ENCODE data around the gene PPP1R3C. TPM values are rescaled to one million over a fixed set of nuclear protein-coding genes. Genes with fewer than 3 reads are reported as not detected.

Gene PPP1R3C
- total RNA-seq, 1 donor from 2014 or later, result 3.7 TPM

GRCh38 chr10:91627344-91628102 lies 5.3 kb downstream of the PPP1R3C start:
- Histone ChIP-seq H3K36me3 (ENCODE audit: insufficient read depth, low read length) (peaks cover 7% of the 10 kb centered on the region), H3K9ac (ENCODE audit: low read length) (no peak overlapping the region), H4K20me1 (ENCODE audit: insufficient read depth, low read length) (no peaks in the 10 kb centered on the region), H3K9me3 (ENCODE audit: insufficient read depth, low read depth, low read length) (no peaks in the 10 kb centered on the region), H3K27me3 (ENCODE audit: insufficient read depth, low read length) (no peaks in the 10 kb centered on the region), H3K4me1 (ENCODE audit: insufficient read depth, low read length) (no peaks in the 10 kb centered on the region), H3K27ac (ENCODE audit: low read depth, low read length) (no peak overlapping the region), H2AFZ (ENCODE audit: low read depth, low read length) (no peak overlapping the region), H3K4me3 (ENCODE audit: insufficient read depth, low read depth, low read length) (no peak overlapping the region), H3K79me2 (ENCODE audit: insufficient read depth, low read length) (peaks cover 4% of the 10 kb centered on the region), H3K4me2 (ENCODE audit: low read length) (no peak overlapping the region)
- peaks cover 12% of the 10 kb centered on the region for H3K36me3 Mint-ChIP-seq (ENCODE audit: low read depth, unreplicated experiment)
- peaks cover 9% of the 10 kb centered on the region for H3K9me3 Mint-ChIP-seq (ENCODE audit: unreplicated experiment)
- no peaks in the 10 kb centered on the region for H3K4me1 Mint-ChIP-seq (ENCODE audit: low read depth, unreplicated experiment)
- DNase-seq (ENCODE audit: low read depth) (no peak), FAIRE-seq (no peak)
- TF ChIP-seq EZH2 (IDR thresholded peaks at IDR 0.05; ENCODE audit: insufficient read depth, low read length), result no peak
- TF ChIP-seq CTCF (IDR thresholded peaks at IDR 0.05; ENCODE audit: insufficient read depth, low read depth, low read length), result no peak
- no peak overlapping the region for H3K4me3 Mint-ChIP-seq (ENCODE audit: unreplicated experiment)
- no peak overlapping the region for H3K27ac Mint-ChIP-seq (ENCODE audit: unreplicated experiment)
- peaks cover 4% of the 10 kb centered on the region for H3K27me3 Mint-ChIP-seq (ENCODE audit: low read depth, unreplicated experiment)

DNA sequence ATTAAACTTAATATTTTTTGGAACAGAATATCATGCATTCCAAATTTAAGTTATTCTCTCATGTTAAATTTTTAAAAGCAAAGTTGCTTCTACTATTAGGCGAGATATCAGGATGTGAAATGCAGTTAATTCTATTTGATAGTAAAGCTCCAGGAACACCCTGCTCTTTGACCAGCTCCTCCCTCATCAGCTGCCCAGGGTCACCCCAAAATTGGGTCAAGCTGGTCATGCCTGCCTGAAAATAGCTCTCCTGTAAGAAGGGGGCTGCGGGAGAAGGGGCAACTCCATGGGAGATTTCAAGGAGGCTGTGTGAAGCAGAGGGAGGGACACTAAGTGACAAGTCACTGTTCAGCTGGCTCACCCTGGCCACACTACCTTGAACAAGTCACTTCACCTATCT lies 5.9 kb downstream of the PPP1R3C start:
- Histone ChIP-seq H3K9me3 (ENCODE audit: insufficient read depth, low read depth, low read length) (no peaks in the 10 kb centered on the region), H3K36me3 (ENCODE audit: insufficient read depth, low read length) (peaks cover 7% of the 10 kb centered on the region), H2AFZ (ENCODE audit: low read depth, low read length) (no peak overlapping the region), H3K4me1 (ENCODE audit: insufficient read depth, low read length) (no peaks in the 10 kb centered on the region), H3K27ac (ENCODE audit: low read depth, low read length) (no peak overlapping the region), H3K27me3 (ENCODE audit: insufficient read depth, low read length) (no peaks in the 10 kb centered on the region), H3K9ac (ENCODE audit: low read length) (no peak overlapping the region), H3K79me2 (ENCODE audit: insufficient read depth, low read length) (peaks cover 4% of the 10 kb centered on the region), H4K20me1 (ENCODE audit: insufficient read depth, low read length) (no peaks in the 10 kb centered on the region), H3K4me2 (ENCODE audit: low read length) (no peak overlapping the region), H3K4me3 (ENCODE audit: insufficient read depth, low read depth, low read length) (no peak overlapping the region)
- peaks cover 11% of the 10 kb centered on the region for H3K9me3 Mint-ChIP-seq (ENCODE audit: unreplicated experiment)
- DNase-seq (ENCODE audit: low read depth), result no peak
- no peak for FAIRE-seq
- H3K27me3 Mint-ChIP-seq (ENCODE audit: low read depth, unreplicated experiment), result peaks cover 4% of the 10 kb centered on the region
- H3K4me1 Mint-ChIP-seq (ENCODE audit: low read depth, unreplicated experiment), result no peaks in the 10 kb centered on the region
- no peak overlapping the region for H3K27ac Mint-ChIP-seq (ENCODE audit: unreplicated experiment)
- H3K36me3 Mint-ChIP-seq (ENCODE audit: low read depth, unreplicated experiment), result peaks cover 12% of the 10 kb centered on the region
- TF ChIP-seq EZH2 (IDR thresholded peaks at IDR 0.05; ENCODE audit: insufficient read depth, low read length) (no peak), CTCF (IDR thresholded peaks at IDR 0.05; ENCODE audit: insufficient read depth, low read depth, low read length) (no peak)
- H3K4me3 Mint-ChIP-seq (ENCODE audit: unreplicated experiment), result no peak overlapping the region

DNA sequence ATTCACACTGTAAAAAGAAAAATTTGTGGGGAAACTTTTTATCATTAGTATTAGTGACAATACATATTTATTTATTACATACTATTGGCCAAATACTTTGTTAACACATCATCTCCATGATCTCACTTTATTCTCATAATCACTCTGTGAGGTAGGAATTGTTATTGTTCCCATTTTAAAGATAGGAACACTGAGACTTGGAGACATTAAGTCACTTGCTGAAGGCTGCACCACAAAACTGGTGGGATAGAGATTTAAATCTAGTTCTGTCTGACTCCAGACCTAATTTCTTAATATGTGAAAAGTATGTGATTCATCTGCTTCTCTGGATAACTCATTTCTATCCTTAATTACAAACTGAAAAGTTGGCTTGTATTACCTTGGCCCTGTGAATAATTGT lies 8.2 kb downstream of the PPP1R3C start:
- Mint-ChIP-seq H3K27me3 (ENCODE audit: low read depth, unreplicated experiment) (no peaks in the 10 kb centered on the region), H3K36me3 (ENCODE audit: low read depth, unreplicated experiment) (peaks cover 6% of the 10 kb centered on the region)

More for the DNA sequence above, 8.2 kb downstream of the PPP1R3C start:
- Histone ChIP-seq H3K4me2 (ENCODE audit: low read length) (no peak overlapping the region), H3K4me3 (ENCODE audit: insufficient read depth, low read depth, low read length) (no peak overlapping the region), H3K9me3 (ENCODE audit: insufficient read depth, low read depth, low read length) (no peaks in the 10 kb centered on the region), H3K27ac (ENCODE audit: low read depth, low read length) (no peak overlapping the region), H3K27me3 (ENCODE audit: insufficient read depth, low read length) (no peaks in the 10 kb centered on the region), H3K9ac (ENCODE audit: low read length) (no peak overlapping the region), H3K79me2 (ENCODE audit: insufficient read depth, low read length) (peaks cover 2% of the 10 kb centered on the region), H3K36me3 (ENCODE audit: insufficient read depth, low read length) (no peaks in the 10 kb centered on the region), H2AFZ (ENCODE audit: low read depth, low read length) (no peak overlapping the region), H3K4me1 (ENCODE audit: insufficient read depth, low read length) (no peaks in the 10 kb centered on the region), H4K20me1 (ENCODE audit: insufficient read depth, low read length) (no peaks in the 10 kb centered on the region)
- DNase-seq (ENCODE audit: low read depth), result no peak
- TF ChIP-seq CTCF (IDR thresholded peaks at IDR 0.05; ENCODE audit: insufficient read depth, low read depth, low read length) (no peak), EZH2 (IDR thresholded peaks at IDR 0.05; ENCODE audit: insufficient read depth, low read length) (no peak)
- Mint-ChIP-seq H3K4me1 (ENCODE audit: low read depth, unreplicated experiment) (no peaks in the 10 kb centered on the region), H3K9me3 (ENCODE audit: unreplicated experiment) (peaks cover 8% of the 10 kb centered on the region), H3K4me3 (ENCODE audit: unreplicated experiment) (no peak overlapping the region), H3K27ac (ENCODE audit: unreplicated experiment) (no peak overlapping the region)
- no peak for FAIRE-seq
